ENCODE data around the gene ANTXRL. TPM values are rescaled to one million over a fixed set of nuclear protein-coding genes. Genes with fewer than 3 reads are reported as not detected.

ANTXRL gene
- total and polyA plus RNA-seq, 2 of the 8 experiments (the other 6 are each of a cell fraction or from before 2014, with no cell fraction given) = not detected

DNA sequence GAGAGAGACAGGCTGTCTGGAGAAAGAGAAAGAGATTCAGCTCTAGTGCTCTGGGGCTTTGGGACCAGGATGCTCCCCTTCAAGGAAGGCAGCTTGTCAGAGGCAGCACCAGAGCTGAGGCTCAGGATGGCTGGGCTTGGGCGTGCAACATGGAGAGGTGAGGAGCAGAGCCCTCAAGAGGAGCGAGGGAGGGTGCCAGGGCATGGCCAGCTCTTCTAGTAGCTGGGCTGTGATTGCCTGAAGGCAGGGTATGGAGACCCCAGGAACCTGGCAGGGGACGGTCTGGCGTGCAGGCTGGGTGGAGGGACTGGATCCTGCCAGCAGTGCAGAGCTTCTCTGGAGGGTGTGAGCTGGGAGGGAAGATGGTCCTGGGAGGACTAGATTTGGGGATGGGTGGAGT lies 40.2 kb downstream of the ANTXRL start:
- H4K91ac ChIP-seq (replicated peaks; ENCODE audit: insufficient read length, low read length) = no peak overlapping the region
- no peak overlapping the region for H2AFZ ChIP-seq (ENCODE audit: low read length)
- WGBS, 2 experiments (ENCODE audit: extremely low coverage in 1 of 2, insufficient coverage in 1 of 2, insufficient read length in 1 of 2, insufficient replicate concordance in 2 of 2, low coverage in 1 of 2, low lambda C conversion rate in 2 of 2, missing lambda C conversion rate in 1 of 2) = 81% methylated on average over 4 of the region's 4 CpGs; no CpG with 5 or more reads in 1 of the 2 experiments
- H3K18ac ChIP-seq (ENCODE audit: extremely low read depth, low read length) = no peak overlapping the region
- peaks cover 0 to 9% (median 7%) of the 10 kb centered on the region in 4 experiments; a peak in 5 of 7 replicates for H3K4me1 ChIP-seq (replicated peaks in 1 of 4; ENCODE audit: control insufficient read depth in 3 of 4, insufficient read depth in 4 of 4, low read length in 3 of 4)
- no peaks in the 10 kb centered on the region for H3K9me3 ChIP-seq (ENCODE audit: insufficient read depth in 2 of 2, low read depth in 1 of 2, low read length in 1 of 2)
- no peak overlapping the region for H3K27ac ChIP-seq (ENCODE audit: low read depth, low read length)
- no peak overlapping the region for H2BK120ac ChIP-seq (replicated peaks; ENCODE audit: low read depth, low read length)
- H2BK5ac ChIP-seq (ENCODE audit: low read depth, low read length) = no peak overlapping the region
- no peaks in the 10 kb centered on the region for H3K79me1 ChIP-seq (ENCODE audit: low read depth, low read length)
- ChIA-PET POLR2A (ENCODE audit: partially characterized antibody) (no interaction called here), CTCF (ENCODE audit: partially characterized antibody) (interaction anchor here (1.3 to 3.4 kb wide), 2 partner anchors 10 to 99 kb away, joined by 3 to 11 read pairs; no protein-coding TSS in a partner anchor)
- H3K27me3 ChIP-seq (replicated peaks in 1 of 4; ENCODE audit: control insufficient read depth in 3 of 4, extremely low read depth in 1 of 4, insufficient read depth in 3 of 4, low read length in 3 of 4) = no peaks in the 10 kb centered on the region
- no peak overlapping the region for H3K9ac ChIP-seq (replicated peaks in 1 of 4; ENCODE audit: extremely low read depth in 1 of 4, low read depth in 3 of 4, low read length in 3 of 4)
- H2BK15ac ChIP-seq (ENCODE audit: low read length) = peak overlapping the region; percentile 73; the same call in 1 of the 2 replicates
- H3K4me2 ChIP-seq (ENCODE audit: insufficient read depth in 1 of 2, low read depth in 2 of 2, low read length in 2 of 2) = no peak overlapping the region
- H2BK20ac ChIP-seq (ENCODE audit: low read length) = no peak overlapping the region
- H2BK12ac ChIP-seq (ENCODE audit: low read depth, low read length) = no peak overlapping the region
- no peak overlapping the region for H3K4ac ChIP-seq (replicated peaks; ENCODE audit: insufficient read length, low read depth, low read length)
- H4K5ac ChIP-seq (ENCODE audit: insufficient read length, low read depth, low read length) = no peak overlapping the region
- no peak overlapping the region for H3K4me3 ChIP-seq (ENCODE audit: extremely low read depth in 1 of 4, insufficient read depth in 2 of 4, low read depth in 3 of 4, low read length in 4 of 4)
- DNase-seq (ENCODE audit: low read depth in 1 of 2, low spot score in 2 of 2) = no peak
- no peaks in the 10 kb centered on the region for H3K36me3 ChIP-seq (ENCODE audit: control insufficient read depth in 2 of 4, insufficient read depth in 4 of 4, low read length in 3 of 4)
- H2AK5ac ChIP-seq (ENCODE audit: low read depth, low read length) = no peak overlapping the region
- no peak overlapping the region for H3K56ac ChIP-seq (replicated peaks; ENCODE audit: insufficient read length, low read depth, low read length)
- FAIRE-seq = no peak
- no peaks in the 10 kb centered on the region for H4K20me1 ChIP-seq (replicated peaks in 1 of 2; ENCODE audit: control insufficient read depth in 1 of 2, insufficient read depth in 2 of 2, low read length in 2 of 2)
- no peak overlapping the region for H3K23ac ChIP-seq (ENCODE audit: insufficient read length)
- H3K14ac ChIP-seq (ENCODE audit: insufficient read length) = no peak overlapping the region
- TF ChIP-seq TEAD4 (IDR thresholded peaks at IDR 0.05; ENCODE audit: low read depth, low read length) (no peak), JUND (IDR thresholded peaks at IDR 0.05; ENCODE audit: low read length) (no peak), RNF2 (IDR thresholded peaks at IDR 0.05; ENCODE audit: borderline replicate concordance, low read depth, low read length, missing control alignments, poor library complexity, severe bottlenecking) (no peak)
- TF ChIP-seq, protein P1, sequence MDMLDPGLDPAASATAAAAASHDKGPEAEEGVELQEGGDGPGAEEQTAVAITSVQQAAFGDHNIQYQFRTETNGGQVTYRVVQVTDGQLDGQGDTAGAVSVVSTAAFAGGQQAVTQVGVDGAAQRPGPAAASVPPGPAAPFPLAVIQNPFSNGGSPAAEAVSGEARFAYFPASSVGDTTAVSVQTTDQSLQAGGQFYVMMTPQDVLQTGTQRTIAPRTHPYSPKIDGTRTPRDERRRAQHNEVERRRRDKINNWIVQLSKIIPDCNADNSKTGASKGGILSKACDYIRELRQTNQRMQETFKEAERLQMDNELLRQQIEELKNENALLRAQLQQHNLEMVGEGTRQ (IDR thresholded peaks at IDR 0.05; ENCODE audit: low read length) = no peak
- H4K8ac ChIP-seq (ENCODE audit: extremely low read depth, insufficient read depth, low read length) = no peak overlapping the region
- no peaks in the 10 kb centered on the region for H3K79me2 ChIP-seq (ENCODE audit: control insufficient read depth in 1 of 2, insufficient read depth in 2 of 2, low read length in 2 of 2)
- no peaks in the 10 kb centered on the region for H3K23me2 ChIP-seq (ENCODE audit: low read depth, low read length)

All from H1 (cell line).